Measurements from ENCODE around the gene CASK. TPM values are rescaled to one million over a fixed set of nuclear protein-coding genes. Genes with fewer than 3 reads are reported as not detected.

Gene CASK
- polyA plus RNA-seq, 4 donors = 40.6 to 58.6 (median 48.9) TPM

GRCh38 chrX:41480508-41481260, 442.7 kb downstream of the CASK start:
- no peak for DNase-seq (ENCODE audit: low read depth in 4 of 4, low spot score in 3 of 4)

- no peak for DNase-seq (ENCODE audit: low read depth in 4 of 4, low spot score in 3 of 4)
Measured at GRCh38 chrX:41478381-41478911, 444.9 kb downstream of the CASK start.

GRCh38 chrX:41475591-41476241, 447.6 kb downstream of the CASK start:
- DNase-seq (ENCODE audit: low read depth in 4 of 4, low spot score in 3 of 4) = no peak

GRCh38 chrX:41475191-41475590, 448.2 kb downstream of the CASK start:
- DNase-seq (ENCODE audit: low read depth in 4 of 4, low spot score in 3 of 4) = no peak

- DNase-seq (ENCODE audit: low read depth in 4 of 4, low spot score in 3 of 4) = no peak
Measured at GRCh38 chrX:41474726-41475100, 448.6 kb downstream of the CASK start.

- no peak for DNase-seq (ENCODE audit: low read depth in 4 of 4, low spot score in 3 of 4)
Measured at GRCh38 chrX:41473936-41474725, 449.2 kb downstream of the CASK start.

GRCh38 chrX:41472231-41472815, 451.0 kb downstream of the CASK start:
- DNase-seq (ENCODE audit: low read depth in 4 of 4, low spot score in 3 of 4) = no peak

GRCh38 chrX:41471786-41472185, 451.6 kb downstream of the CASK start:
- no peak for DNase-seq (ENCODE audit: low read depth in 4 of 4, low spot score in 3 of 4)

- no peak for DNase-seq (ENCODE audit: low read depth in 4 of 4, low spot score in 3 of 4)
Measured at GRCh38 chrX:41470706-41471105, 452.6 kb downstream of the CASK start.

- no peak for DNase-seq (ENCODE audit: low read depth in 4 of 4, low spot score in 3 of 4)
Measured at GRCh38 chrX:41468647-41469323, 454.6 kb downstream of the CASK start.

Other genes with a start within 250 kb of the CASK start
- gene GPR34, start 234.6 kb downstream of the CASK start, polyA plus RNA-seq (ENCODE audit: insufficient read length in 4 of 4) = 10 to 100 TPM in 1 of 4 donors, 1 to 10 TPM in 3; 2.3 to 12.8 (median 5.9) TPM
- under 1 TPM in 3 of 4 donors, not detected in 1; 0.09 to 0.18 (median 0.18) TPM for gene GPR82, start 199.4 kb downstream of the CASK start, polyA plus RNA-seq (ENCODE audit: insufficient read length in 4 of 4)

All from left renal pelvis (tissue), 4 donors.